IMR-90 (cell line): ENCODE data around the gene CAMK2G. TPM values are rescaled to one million over a fixed set of nuclear protein-coding genes. Genes with fewer than 3 reads are reported as not detected.

Experiments
- ATAC-seq: fragments of 200-7000 bp; cut with Tn5 transposase; 2 replicates; pipeline ENCODE4 v1.9.1; 2020; ENCODE audit warnings: low read depth, mild to moderate bottlenecking, moderate library complexity
- BruUV-seq: library from RNA; stranded (reverse); fragments of 400-500 nt; replicated peaks from 2 replicates; lab custom pipeline; 2021; lab: Mats Ljungman, UMichigan
- CTCF ChIA-PET: fragments of 300-600 bp; formaldehyde crosslinking; extraction: SDS; loops from one replicate; lab custom pipeline; 2021; ENCODE audit warnings: antibody characterized with exemption; lab: Yijun Ruan, JAX
- POLR2A ChIA-PET: fragments of 300-600 bp; sonication (Branson Sonifier 250); formaldehyde crosslinking; loops from one replicate; lab custom pipeline; 2022; ENCODE audit warnings: antibody characterized with exemption; ENCODE audit not compliant: unreplicated experiment; lab: Charles Lee
- DNase-seq: peaks from one replicate; pipeline ENCODE4 v3.0.0; 2013
- H2AFZ ChIP-seq: replicated peaks from 2 replicates; pipeline ENCODE3; 2013; ENCODE audit warnings: low read length, mild to moderate bottlenecking; ENCODE audit not compliant: poor library complexity
- H2AK5ac ChIP-seq: 2 replicates; pipeline ENCODE4 v1.6.1; 2013; ENCODE audit warnings: low read depth, low read length, inconsistent platforms
- H2AK9ac ChIP-seq: replicated peaks from 2 replicates; pipeline ENCODE3; 2013; ENCODE audit warnings: mild to moderate bottlenecking, low read depth, low read length, moderate library complexity; ENCODE audit not compliant: poor library complexity
- H2BK120ac ChIP-seq: 2 replicates; pipeline ENCODE4 v1.6.1; 2013; ENCODE audit warnings: low read depth, low read length, inconsistent platforms
- H2BK15ac ChIP-seq: 3 replicates; pipeline ENCODE4 v1.6.1; 2013; ENCODE audit warnings: low read depth, low read length, inconsistent platforms
- H2BK20ac ChIP-seq: 2 replicates; pipeline ENCODE4 v1.6.1; 2013; ENCODE audit warnings: low read depth, mild to moderate bottlenecking, inconsistent platforms, low read length, moderate library complexity
- H2BK5ac ChIP-seq: 2 replicates; pipeline ENCODE4 v1.6.1; 2013; ENCODE audit warnings: mild to moderate bottlenecking, low read depth, low read length, inconsistent platforms; ENCODE audit not compliant: poor library complexity, severe bottlenecking
- H3K14ac ChIP-seq: replicated peaks from 2 replicates; pipeline ENCODE4 v1.6.1; 2013; ENCODE audit warnings: low read depth, low read length, inconsistent platforms
- H3K18ac ChIP-seq: 2 replicates; pipeline ENCODE4 v1.6.1; 2013; ENCODE audit warnings: low read depth, low read length, control low read depth
- H3K23ac ChIP-seq: 2 replicates; pipeline ENCODE4 v1.6.1; 2013; ENCODE audit warnings: low read depth, low read length, inconsistent platforms
- H3K27ac ChIP-seq: 2 replicates; pipeline ENCODE4 v1.5.1; 2013; ENCODE audit warnings: mild to moderate bottlenecking, control low read depth, low read length; ENCODE audit not compliant: insufficient read depth
- H3K27me3 ChIP-seq: 2 replicates; pipeline ENCODE4 v1.6.1; 2013; ENCODE audit warnings: low read length; ENCODE audit not compliant: control insufficient read depth, insufficient read depth
- H3K36me3 ChIP-seq: 2 replicates; pipeline ENCODE4 v1.6.1; 2013; ENCODE audit warnings: low read length, mixed read lengths; ENCODE audit not compliant: control insufficient read depth, insufficient read depth
- H3K4ac ChIP-seq: 2 replicates; pipeline ENCODE4 v1.6.1; 2013; ENCODE audit warnings: low read depth, low read length, inconsistent platforms
- H3K4me1 ChIP-seq: 2 replicates; pipeline ENCODE4 v1.6.1; 2013; ENCODE audit warnings: low read length, mixed read lengths; ENCODE audit not compliant: control insufficient read depth, insufficient read depth
- H3K4me2 ChIP-seq: 2 replicates; pipeline ENCODE4 v1.6.1; 2013; ENCODE audit warnings: low read depth, mild to moderate bottlenecking, control low read depth, low read length, moderate library complexity
- H3K4me3 ChIP-seq: 2 replicates; pipeline ENCODE4 v1.5.1; 2013; ENCODE audit warnings: low read depth, mild to moderate bottlenecking, control low read depth, low read length, moderate library complexity; ENCODE audit not compliant: insufficient read depth
- H3K56ac ChIP-seq: 2 replicates; pipeline ENCODE4 v1.6.1; 2013; ENCODE audit warnings: low read length, inconsistent platforms; ENCODE audit not compliant: insufficient read depth; ENCODE audit errors: extremely low read depth
- H3K79me1 ChIP-seq, 2 experiments: 2 replicates each; pipeline ENCODE4 v1.6.1; 2013; ENCODE audit warnings: low read length in 2 of 2, inconsistent platforms in 1 of 2, low read depth in 1 of 2
- H3K9ac ChIP-seq: 2 replicates; pipeline ENCODE4 v1.6.1; 2013; ENCODE audit warnings: low read depth, low read length, control low read depth
- H3K9me1 ChIP-seq: 2 replicates; pipeline ENCODE4 v1.6.1; 2013; ENCODE audit warnings: low read length, inconsistent platforms; ENCODE audit not compliant: insufficient read depth
- H3K9me3 ChIP-seq: 2 replicates; pipeline ENCODE4 v1.6.1; 2013; ENCODE audit warnings: low read length; ENCODE audit not compliant: control insufficient read depth, insufficient read depth
- H4K20me1 ChIP-seq: 2 replicates; pipeline ENCODE4 v1.6.1; 2013; ENCODE audit warnings: low read length, inconsistent platforms; ENCODE audit not compliant: insufficient read depth
- H4K5ac ChIP-seq: 2 replicates; pipeline ENCODE4 v1.6.1; 2013; ENCODE audit warnings: mild to moderate bottlenecking, low read depth, low read length, control low read depth
- H4K8ac ChIP-seq, 2 experiments: 2 replicates each; pipeline ENCODE4 v1.6.1; 2013; ENCODE audit warnings: low read depth in 2 of 2, low read length in 2 of 2, control low read depth in 1 of 2, inconsistent platforms in 1 of 2
- H4K91ac ChIP-seq: 2 replicates; pipeline ENCODE4 v1.6.1; 2013; ENCODE audit warnings: low read depth, low read length, inconsistent platforms; ENCODE audit not compliant: insufficient read depth
- BHLHE40 ChIP-seq: fragments of 150-350 bp; IDR thresholded peaks from 2 replicates; pipeline ENCODE4 v1.6.1; 2016; ENCODE audit warnings: mild to moderate bottlenecking, low read depth, low read length
- CEBPB ChIP-seq: IDR thresholded peaks from 2 replicates; pipeline ENCODE4 v1.6.1; 2012; ENCODE audit warnings: low read depth, low read length, improper control_type of control experiment
- CHD1 ChIP-seq: IDR thresholded peaks from 2 replicates; pipeline ENCODE4 v1.6.1; 2012; ENCODE audit warnings: low read depth, low read length, improper control_type of control experiment
- FOS ChIP-seq: fragments of 150-350 bp; IDR thresholded peaks from 2 replicates; pipeline ENCODE4 v1.6.1; 2016; ENCODE audit warnings: low read depth, low read length
- MAZ ChIP-seq: IDR thresholded peaks from 2 replicates; pipeline ENCODE4 v1.6.1; 2012; ENCODE audit warnings: low read depth, mild to moderate bottlenecking, low read length, improper control_type of control experiment, moderate library complexity, borderline replicate concordance
- MXI1 ChIP-seq: IDR thresholded peaks from 2 replicates; pipeline ENCODE4 v1.6.1; 2012; ENCODE audit warnings: low read depth, mild to moderate bottlenecking, low read length, moderate library complexity, borderline replicate concordance
- NFE2L2 ChIP-seq: fragments of 150-350 bp; IDR thresholded peaks from 2 replicates; pipeline ENCODE4 v1.6.1; 2016; ENCODE audit warnings: low read depth, mild to moderate bottlenecking, low read length
- POLR2A ChIP-seq: IDR thresholded peaks from 2 replicates; pipeline ENCODE4 v1.6.1; 2012; ENCODE audit warnings: mild to moderate bottlenecking, low read depth, low read length
- RAD21 ChIP-seq: IDR thresholded peaks from 2 replicates; pipeline ENCODE4 v1.6.1; 2012; ENCODE audit warnings: low read length, improper control_type of control experiment
- RCOR1 ChIP-seq: IDR thresholded peaks from 2 replicates; pipeline ENCODE4 v1.6.1; 2012; ENCODE audit warnings: mild to moderate bottlenecking, low read length, improper control_type of control experiment; ENCODE audit not compliant: insufficient replicate concordance
- RFX5 ChIP-seq: IDR thresholded peaks from 2 replicates; pipeline ENCODE4 v1.8.0; 2012; ENCODE audit warnings: low read depth, mild to moderate bottlenecking, low read length, moderate library complexity
- SMC3 ChIP-seq: fragments of 150-350 bp; IDR thresholded peaks from 2 replicates; pipeline ENCODE4 v1.6.1; 2016; ENCODE audit warnings: low read depth, mild to moderate bottlenecking, antibody characterized with exemption, low read length, moderate library complexity
- WGBS, 2 experiments: methylation state at CpG; one replicate each; pipeline versions ENCODE4 v1.1.5 to v1.1.7; 2013; ENCODE audit warnings: missing lambda C conversion rate in 2 of 2; ENCODE audit not compliant: insufficient read length in 1 of 2; ENCODE audit errors: extremely low coverage in 2 of 2; 5-methylcytosine and 5-hydroxymethylcytosine counted together
- dilution Hi-C: fragments of 300-500 bp; cut with HindIII; formaldehyde crosslinking; loops from one replicate; pipeline ENCODE4 v1.14.3; 2018; ENCODE audit warnings: low sequenced_read_pairs; ENCODE audit not compliant: unreplicated experiment
- in situ Hi-C: fragments of 300-500 bp; cut with MboI; formaldehyde crosslinking; loops from 3 replicates; pipeline ENCODE4 v1.14.3; 2019; ENCODE audit warnings: low sequenced_read_pairs, inconsistent platforms, mixed read lengths
- intact Hi-C: fragments of 100-400 bp; cut with micrococcal nuclease; formaldehyde crosslinking; loops from 2 replicates; pipeline ENCODE4 v1.10.0; 2022
- polyA plus RNA-seq, 3 experiments: library from polyadenylated mRNA; depleted of rRNA; stranded (reverse); fragments of >200 nt; gene quantifications; 2 replicates each; pipeline ENCODE4 v1.2.3, GENCODE V29; 2012; ENCODE audit warnings: low replicate concordance in 1 of 3
- total RNA-seq: library from RNA; depleted of rRNA; stranded (reverse); fragments of >200 nt; gene quantifications from 2 replicates; pipeline ENCODE4 v1.2.3, GENCODE V29; 2012
- TF ChIP-seq, protein P1 (sequence below): fragments of 150-350 bp; IDR thresholded peaks from 2 replicates; pipeline ENCODE4 v1.6.1; 2016; ENCODE audit warnings: low read depth, mild to moderate bottlenecking, low read length, moderate library complexity, borderline replicate concordance

The CAMK2G gene
- total and polyA plus RNA-seq, 2 of the 4 experiments (the other 2 are of a cell fraction): 20.4 to 25.4 TPM

DNA sequence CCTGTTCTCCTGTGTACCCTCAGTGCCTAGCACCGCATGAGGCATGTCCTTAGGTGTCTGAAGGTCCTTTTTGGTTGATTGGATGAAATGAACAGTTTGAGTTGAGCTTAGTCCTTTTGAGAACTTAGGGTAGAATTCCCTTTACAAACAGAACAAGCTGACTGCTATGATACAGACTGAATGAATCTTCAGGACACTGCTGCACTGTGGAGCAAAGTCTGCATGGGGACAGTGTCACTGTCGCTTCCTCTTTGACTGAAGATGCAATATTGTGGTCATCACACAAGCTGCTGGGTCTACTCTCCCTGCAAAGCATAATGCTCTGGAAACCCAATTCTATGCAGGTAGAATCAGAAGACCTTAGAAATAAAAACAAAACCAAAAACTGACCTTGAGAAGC, 28.0 kb upstream of the CAMK2G start:
- POLR2A ChIA-PET: interaction anchor here (0.7 to 1.1 kb wide), 2 partner anchors 12 to 15 kb away, joined by 3 read pairs; no protein-coding TSS in a partner anchor

More for the DNA sequence above, 28.0 kb upstream of the CAMK2G start:
- no peak overlapping the region for H2AFZ ChIP-seq
- H4K91ac ChIP-seq: peak overlapping the region; percentile 73
- H2BK15ac ChIP-seq: peak overlapping the region; percentile 96
- intact Hi-C loops: no loop called here
- peaks cover 22% of the 10 kb centered on the region for H3K4me1 ChIP-seq
- ATAC-seq (no peak), DNase-seq (no peak)
- CTCF ChIA-PET: interaction anchor here (0.6 to 1.7 kb wide), 2 partner anchors 38 to 152 kb away, joined by 3 to 5 read pairs; no protein-coding TSS in a partner anchor
- H3K4me2 ChIP-seq: no peak overlapping the region
- no peaks in the 10 kb centered on the region for H3K36me3 ChIP-seq
- H3K14ac ChIP-seq: peak overlapping the region; percentile 93
- dilution Hi-C loops: no loop called here
- H4K20me1 ChIP-seq: peaks cover 3% of the 10 kb centered on the region; the same call in 1 of the 2 replicates
- no peaks in the 10 kb centered on the region for H3K27me3 ChIP-seq
- no TSS peak for BruUV-seq
- peak overlapping the region; percentile 75 for H3K18ac ChIP-seq
- no peak overlapping the region for H3K56ac ChIP-seq
- H4K8ac ChIP-seq: peak overlapping the region; percentile 41 to 75; a peak in 3 of 4 replicates
- no peak overlapping the region for H2BK5ac ChIP-seq
- no peaks in the 10 kb centered on the region for H3K9me3 ChIP-seq
- WGBS, 2 experiments: 100% methylated on average over 1 of the region's 2 CpGs; no CpG with 5 or more reads in 1 of the 2 experiments
- peak overlapping the region; percentile 98 for H2AK5ac ChIP-seq
- H3K9ac ChIP-seq: no peak overlapping the region
- peak overlapping the region; percentile 64; the same call in 1 of the 2 replicates for H4K5ac ChIP-seq
- H3K9me1 ChIP-seq: peaks cover 35% of the 10 kb centered on the region
- H3K27ac ChIP-seq: no peak overlapping the region
- peaks cover 0 to 10% of the 10 kb centered on the region in 2 experiments; a peak in 1 of 4 replicates for H3K79me1 ChIP-seq
- in situ Hi-C loops: no loop called here
- H3K4me3 ChIP-seq: no peak overlapping the region
- no peak overlapping the region for H2AK9ac ChIP-seq
- H3K23ac ChIP-seq: peak overlapping the region; percentile 80
- peak overlapping the region; percentile 93 for H2BK120ac ChIP-seq
- peak overlapping the region; percentile 92 for H3K4ac ChIP-seq
- TF ChIP-seq BHLHE40 (no peak), CEBPB (no peak), RAD21 (no peak), POLR2A (no peak), CHD1 (no peak), SMC3 (no peak), MXI1 (no peak), NFE2L2 (no peak), RCOR1 (no peak), RFX5 (no peak), FOS (no peak), MAZ (no peak)
- TF ChIP-seq, protein P1, sequence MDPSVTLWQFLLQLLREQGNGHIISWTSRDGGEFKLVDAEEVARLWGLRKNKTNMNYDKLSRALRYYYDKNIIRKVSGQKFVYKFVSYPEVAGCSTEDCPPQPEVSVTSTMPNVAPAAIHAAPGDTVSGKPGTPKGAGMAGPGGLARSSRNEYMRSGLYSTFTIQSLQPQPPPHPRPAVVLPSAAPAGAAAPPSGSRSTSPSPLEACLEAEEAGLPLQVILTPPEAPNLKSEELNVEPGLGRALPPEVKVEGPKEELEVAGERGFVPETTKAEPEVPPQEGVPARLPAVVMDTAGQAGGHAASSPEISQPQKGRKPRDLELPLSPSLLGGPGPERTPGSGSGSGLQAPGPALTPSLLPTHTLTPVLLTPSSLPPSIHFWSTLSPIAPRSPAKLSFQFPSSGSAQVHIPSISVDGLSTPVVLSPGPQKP: no peak
- peak overlapping the region; percentile 90; the same call in 1 of the 2 replicates for H2BK20ac ChIP-seq
